Activated CD8-positive, alpha-beta memory T cell treated with anti-CD3 and anti-CD28 coated beads, Interleukin-2, amount 50 U/mL, for 4 hours (primary cell): ENCODE measurements around the gene SDHA.
A peak's percentile ranks its signal among the peaks of the same experiment; 100 is the strongest.

Source experiments
- DNase-seq: peaks from one replicate; pipeline ENCODE4 v3.0.0-alpha.2; 2020

The SDHA gene

DNA sequence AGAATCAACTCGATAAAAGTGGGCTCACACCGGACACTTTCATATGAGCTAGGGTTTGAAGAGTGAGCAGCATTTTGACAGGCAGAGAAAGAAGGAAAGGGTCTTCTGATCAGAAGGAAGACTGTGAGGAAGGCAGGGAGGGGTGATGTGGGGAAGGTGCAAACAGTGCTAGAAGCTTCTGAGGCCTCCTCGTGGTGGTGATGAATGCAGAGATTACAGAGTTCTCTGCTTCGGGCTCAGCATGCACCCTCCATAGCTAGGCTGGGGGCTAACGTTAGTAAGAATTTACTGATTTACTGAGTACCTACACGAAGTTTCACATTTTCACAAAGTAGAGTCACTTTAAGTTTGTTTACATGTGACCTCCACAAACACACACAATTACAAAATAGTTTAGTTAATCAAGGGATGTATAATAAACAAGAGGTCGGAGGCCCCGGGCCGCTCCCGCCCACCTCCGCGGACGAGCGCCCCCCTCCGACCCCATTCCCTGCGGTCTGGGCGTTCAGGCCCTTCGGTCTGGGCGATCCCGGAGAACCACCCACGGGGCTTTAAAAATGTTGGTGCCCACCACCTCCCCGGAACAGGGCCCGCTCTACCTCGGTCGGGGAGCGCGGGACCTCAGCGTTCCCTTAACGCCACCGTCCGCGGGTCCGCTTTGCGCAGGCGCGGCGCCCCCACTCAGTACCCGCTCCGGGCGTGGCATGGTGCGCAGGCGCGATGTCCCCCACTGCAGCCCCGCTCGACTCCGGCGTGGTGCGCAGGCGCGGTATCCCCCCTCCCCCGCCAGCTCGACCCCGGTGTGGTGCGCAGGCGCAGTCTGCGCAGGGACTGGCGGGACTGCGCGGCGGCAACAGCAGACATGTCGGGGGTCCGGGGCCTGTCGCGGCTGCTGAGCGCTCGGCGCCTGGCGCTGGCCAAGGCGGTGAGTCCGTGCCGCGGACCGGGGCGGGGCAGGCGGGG lies at the start of gene SDHA, which contains the start of gene CCDC127:
Gene SDHA (plus strand): TSS at position 827 of the 963 bp plus-strand sequence. CDS start 36 bp downstream, at position 863.
Gene CCDC127 (minus strand): TSS at position 660 of the 963 bp plus-strand sequence. CDS start 1,304 bp downstream, outside the sequence.
- peak; percentile 98 for DNase-seq

DNA sequence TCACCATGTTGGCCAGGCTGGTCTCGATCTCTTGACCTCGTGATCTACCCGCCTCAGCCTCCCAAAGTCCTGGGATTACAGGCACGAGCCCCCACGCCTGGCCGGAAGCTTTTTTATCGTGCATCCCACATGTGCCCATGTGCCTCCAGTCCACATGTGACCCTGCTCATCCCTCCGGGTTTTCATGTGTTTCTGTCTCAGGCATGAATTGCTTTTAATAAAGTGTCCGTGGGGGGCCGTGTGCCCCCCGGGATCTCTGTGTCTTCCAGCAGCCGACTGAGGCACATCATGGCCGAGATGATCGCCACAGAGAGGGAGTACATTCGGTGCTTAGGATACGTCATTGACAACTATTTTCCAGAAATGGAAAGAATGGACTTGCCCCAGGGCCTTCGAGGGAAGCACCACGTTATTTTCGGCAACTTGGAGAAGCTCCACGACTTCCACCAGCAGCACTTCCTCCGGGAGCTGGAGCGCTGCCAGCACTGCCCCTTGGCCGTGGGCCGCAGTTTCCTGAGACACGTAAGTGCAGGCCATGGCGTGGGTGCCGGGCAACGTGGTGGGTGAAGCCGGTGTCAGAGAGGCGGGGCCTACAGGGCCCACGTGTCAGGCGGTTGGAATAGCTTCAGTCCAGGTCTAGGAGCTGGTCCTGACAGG lies 48.9 kb upstream of the SDHA start:
- DNase-seq, result no peak

DNA sequence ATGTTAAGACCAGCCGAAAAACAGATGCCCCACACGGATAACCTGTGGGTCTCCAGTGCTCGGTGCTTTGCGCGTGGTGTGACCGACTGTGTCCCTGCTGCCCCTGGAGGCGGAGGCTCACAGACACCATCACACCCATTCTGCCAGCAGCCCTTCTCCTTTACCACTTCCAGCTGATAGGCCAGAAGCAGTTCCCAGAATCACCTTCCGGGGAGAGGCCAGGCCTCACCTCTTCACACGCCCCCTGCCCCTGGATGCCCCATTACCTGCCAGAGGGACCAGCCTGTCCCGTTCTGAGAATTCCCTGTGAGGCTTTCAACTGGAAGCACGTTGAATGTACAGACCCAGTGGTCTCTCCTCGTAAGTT lies 48.4 kb upstream of the SDHA start:
- DNase-seq, result no peak

DNA sequence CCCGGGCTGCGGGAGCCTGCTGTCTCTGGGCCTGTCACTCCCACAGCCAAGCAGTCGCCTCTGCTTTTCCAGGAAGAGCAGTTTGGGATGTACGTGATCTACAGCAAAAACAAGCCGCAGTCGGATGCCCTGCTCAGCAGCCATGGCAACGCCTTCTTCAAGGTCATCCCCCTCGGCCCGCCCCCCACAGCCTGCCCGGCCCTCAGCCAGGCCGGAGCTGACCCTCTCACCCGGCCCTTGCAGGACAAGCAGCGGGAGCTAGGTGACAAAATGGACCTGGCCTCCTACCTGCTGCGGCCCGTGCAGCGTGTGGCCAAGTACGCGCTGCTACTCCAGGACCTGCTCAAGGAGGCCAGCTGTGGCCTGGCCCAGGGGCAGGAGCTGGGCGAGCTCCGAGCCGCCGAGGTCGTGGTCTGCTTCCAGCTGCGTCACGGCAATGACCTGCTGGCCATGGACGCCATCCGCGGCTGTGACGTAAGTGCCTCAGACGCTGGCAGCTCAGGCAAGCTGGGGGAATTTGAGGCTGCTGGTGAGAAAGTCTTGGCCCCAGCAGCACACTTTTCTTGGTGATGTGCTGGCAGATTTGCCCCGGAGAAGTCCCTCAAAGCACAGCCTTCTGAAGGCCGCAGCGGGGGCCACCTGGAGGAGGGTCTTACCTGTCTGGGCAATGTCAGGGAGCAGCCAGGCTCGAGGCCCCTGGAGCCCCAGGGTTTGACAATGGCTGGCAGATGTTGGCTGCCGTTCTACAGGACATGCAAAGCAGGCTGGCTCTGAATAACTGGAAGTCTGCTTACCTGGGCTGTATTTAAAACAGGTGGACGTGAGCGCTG lies 46.9 kb upstream of the SDHA start:
- DNase-seq, result no peak

DNA sequence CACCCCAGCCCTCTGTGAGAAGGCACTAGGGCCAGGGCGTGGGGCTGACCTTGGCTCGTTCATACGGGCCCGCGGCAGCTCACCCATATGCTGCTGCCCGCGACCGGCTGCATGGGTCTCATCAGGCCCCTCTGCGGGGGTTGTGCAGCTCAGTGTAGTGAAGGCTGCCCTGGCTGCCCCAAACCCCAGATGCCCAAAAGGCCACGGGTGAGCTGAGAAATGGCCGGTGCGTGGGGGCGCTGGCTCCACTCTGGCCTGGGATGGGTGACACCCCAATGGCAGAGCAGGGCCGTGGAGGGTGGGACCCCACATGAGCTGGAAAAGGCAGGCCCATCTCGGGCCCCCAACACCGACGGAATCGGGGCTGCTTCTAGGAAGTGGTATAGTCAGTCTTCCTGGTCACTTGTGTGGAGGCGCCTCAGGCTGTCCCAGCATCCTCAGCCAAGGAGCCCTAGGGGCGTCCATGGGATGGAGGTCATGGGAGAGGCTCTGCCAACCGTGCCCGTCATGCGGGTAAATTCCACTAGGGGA lies 46.3 kb upstream of the SDHA start:
- DNase-seq, result no peak

DNA sequence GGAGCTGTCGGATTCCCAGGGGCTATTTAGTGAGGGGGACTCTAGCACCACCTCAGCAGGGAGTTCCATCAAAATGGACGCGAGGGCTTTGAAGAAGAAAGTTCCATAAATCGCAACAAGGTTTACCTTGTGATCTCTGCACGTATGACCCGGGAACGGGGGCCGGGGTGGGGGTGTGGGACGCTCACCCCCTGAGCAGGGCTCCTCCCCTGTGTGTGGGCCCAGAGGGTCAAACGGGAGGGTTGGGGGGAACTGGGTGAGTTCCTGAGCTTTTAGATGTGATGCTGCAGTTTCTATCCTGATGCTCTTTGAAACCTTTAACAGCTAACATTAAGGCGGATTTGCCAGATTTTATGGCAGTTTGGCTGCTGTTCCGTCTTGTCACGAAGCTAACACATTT lies 45.7 kb upstream of the SDHA start:
- no peak for DNase-seq

DNA sequence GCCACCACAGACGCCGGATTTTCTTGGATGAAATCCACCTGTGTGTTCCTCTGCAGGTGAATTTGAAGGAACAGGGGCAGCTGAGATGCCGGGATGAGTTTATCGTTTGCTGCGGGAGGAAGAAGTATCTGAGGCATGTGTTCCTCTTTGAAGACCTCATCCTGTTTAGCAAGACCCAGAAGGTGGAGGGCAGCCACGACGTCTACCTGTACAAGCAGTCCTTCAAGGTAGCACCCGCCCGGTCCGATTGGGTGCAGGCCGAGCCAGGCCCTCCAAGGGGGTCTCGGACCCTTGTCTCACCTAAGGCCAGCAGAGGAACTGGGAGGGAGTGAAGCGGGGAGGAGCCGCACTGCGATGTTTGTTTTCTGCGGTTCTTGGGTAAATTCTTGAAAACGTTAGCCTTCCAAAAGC lies 45.3 kb upstream of the SDHA start:
- DNase-seq, result no peak

DNA sequence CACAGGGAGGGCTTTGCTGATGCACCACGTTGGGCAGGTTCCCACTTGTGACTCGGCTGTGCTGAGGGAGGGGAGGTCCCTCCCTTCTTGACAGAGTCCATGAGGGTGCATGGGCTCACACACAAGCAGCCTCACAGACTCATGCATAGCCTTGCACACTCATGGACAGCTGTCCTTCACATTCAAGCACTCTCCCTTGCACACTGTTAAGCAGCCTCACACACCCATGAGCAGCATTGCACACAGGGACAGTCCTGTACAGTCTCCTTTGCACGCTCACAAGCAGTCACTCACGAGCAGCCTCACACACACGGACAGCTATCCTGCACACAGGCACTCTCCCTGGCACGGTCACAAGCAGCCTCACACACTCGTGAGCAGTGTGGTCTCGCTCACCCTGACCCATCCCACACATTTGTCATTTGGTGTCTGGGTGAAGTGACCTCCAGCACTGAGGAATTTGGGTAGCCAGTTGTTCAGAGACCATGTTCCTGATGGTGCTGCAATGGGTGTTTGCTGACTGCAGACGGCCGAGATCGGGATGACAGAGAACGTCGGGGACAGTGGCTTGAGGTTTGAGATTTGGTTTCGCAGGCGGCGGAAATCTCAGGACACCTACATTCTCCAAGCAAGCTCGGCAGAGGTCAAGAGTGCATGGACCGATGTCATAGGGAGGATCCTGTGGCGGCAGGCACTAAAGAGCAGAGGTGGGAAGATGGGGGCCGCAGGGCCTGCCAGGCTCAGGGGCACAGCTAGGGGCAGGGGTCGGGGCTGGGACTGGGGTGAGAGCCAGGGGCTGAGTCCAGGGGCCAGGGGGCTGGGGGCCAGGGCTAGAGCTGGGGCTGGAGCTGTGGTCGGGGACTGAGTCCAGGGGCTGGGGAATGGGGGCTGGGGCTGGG lies 44.5 kb upstream of the SDHA start:
- no peak for DNase-seq

DNA sequence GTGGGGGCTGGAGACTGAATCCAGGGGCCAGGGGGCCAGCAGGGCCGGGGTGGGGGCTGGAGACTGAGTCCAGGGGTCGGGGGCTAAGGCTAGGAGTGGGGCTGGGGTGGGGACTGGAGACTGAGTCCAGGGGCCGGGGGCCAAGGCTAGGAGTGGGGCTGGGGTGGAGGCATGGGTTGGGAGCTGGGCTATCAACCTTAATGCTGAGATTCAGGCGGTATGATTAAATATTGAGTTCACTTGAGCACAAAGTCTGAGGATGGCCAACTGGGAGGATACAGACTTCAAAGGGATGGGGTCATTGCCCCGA lies 43.9 kb upstream of the SDHA start:
- DNase-seq, result no peak

DNA sequence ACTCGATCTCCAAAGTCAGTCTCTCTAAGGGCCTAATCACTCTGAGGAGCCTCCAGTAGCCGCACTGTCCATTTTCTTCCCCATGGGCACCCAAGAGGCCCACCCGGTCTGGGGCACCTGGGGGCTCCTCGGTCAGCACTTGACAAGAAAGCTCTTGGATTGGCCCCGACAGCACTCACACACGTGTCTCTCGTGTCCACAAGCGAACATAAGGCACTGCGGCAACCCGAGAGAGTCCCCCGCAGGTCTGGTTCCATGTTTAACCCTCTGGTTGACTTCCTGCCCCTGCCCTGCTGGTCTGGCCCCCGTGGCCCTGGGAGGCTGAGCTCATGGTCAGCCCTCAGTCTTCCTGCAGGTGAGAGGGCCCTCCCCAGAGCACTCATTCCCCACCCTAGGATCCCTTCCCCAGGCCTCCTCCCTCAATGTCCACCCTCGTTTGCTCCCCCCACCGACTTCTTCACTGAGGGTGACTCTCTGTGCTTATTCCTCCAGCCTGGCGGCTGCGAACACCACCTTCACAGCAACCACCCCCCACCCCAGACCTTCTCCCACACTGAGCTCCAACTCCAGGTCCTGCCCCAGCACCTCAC lies 43.1 kb upstream of the SDHA start:
- DNase-seq, result no peak

DNA sequence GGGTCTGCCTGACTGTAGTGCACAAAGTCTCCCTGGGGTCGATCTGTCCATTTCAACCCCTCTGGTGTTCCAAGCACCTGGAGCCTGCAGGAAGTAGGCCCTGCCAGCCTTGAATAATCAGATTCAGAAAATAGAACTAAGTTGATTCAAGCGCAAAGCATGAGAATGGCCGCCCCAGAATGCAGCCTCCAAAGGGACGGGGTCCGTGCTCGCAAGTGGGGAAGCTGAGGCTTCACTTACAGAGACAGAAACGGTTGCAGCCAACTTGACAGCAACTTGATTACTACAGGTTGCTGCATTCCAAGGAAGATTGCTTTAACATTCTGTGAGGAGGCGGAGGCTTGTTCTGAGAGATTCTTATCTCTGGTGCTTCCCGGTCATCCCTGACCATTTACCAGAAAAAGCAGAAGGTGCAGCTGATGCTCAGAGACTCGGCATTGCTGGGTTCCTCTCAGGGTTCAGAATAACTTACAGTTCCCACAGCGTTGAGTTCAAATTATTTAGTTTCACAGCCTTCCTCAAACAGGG lies 41.8 kb upstream of the SDHA start:
- DNase-seq, result no peak

DNA sequence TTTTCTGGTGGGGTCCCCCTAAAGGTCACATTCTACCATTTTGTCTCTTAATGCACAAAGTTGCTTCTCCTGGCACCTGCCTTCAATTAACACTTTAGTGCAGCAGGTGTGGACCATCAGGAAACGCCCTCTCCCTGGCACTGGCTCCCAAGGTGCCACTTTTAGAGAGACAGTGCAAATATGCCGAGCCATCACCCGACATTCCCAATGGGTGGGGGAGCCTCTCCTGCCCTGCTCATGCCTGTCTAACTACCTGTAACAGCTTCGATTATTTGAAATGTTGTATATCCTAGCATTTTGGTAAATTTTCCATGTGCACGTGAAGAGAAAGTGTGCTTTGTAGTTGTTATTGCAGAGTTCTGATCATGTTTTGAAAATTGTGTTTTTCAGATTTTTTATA lies 40.0 kb upstream of the SDHA start:
- DNase-seq, result no peak

DNA sequence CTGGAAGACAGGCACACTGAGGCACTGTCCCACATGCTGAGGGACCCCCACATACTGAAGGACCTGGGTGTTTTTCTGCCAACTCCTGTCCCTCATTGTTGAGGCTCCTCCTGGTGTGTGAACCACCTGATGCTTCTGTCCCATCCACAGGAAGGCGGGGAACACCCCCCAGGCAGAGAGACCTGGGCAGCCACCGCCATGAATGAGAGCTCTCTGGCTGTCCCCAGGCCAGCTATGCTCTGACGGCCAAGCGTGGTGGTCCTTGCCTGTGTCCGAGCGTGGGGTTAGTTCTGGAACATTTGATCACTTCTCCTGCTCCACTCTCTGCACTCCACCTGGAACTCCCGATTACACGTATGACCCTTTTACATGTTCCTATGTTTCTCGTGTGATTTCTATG lies 38.7 kb upstream of the SDHA start:
- DNase-seq, result no peak

DNA sequence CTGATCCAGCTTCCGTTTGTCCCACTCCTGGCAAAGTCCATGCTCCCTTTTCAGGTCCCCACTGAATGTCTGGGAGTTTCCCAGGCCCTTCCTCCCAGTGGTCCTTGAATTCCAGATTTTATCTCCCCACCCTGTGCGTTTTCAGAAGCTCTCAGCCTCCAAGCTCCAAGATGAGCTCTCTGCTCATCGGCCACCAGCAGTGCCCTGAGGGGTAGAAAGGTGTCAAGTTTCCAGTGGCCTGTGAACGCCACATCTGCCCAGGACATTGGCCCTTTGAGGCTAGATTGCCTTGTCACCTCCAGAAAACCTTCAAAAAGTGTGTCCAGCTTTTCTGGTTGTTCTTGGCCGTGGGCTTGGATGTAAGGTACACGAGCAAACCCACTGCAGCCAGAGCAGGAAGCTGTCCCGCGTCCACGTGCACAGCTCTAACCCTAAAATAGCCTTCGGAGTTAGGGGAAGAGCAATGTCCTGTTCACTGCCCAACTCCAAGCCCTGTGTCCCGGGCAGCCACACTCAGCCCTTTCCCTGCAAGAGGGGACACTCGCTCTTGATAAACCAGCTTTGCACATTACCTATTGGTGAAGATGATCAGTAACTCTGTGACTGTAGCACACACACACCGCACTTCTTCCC lies 37.7 kb upstream of the SDHA start:
- DNase-seq, result no peak

DNA sequence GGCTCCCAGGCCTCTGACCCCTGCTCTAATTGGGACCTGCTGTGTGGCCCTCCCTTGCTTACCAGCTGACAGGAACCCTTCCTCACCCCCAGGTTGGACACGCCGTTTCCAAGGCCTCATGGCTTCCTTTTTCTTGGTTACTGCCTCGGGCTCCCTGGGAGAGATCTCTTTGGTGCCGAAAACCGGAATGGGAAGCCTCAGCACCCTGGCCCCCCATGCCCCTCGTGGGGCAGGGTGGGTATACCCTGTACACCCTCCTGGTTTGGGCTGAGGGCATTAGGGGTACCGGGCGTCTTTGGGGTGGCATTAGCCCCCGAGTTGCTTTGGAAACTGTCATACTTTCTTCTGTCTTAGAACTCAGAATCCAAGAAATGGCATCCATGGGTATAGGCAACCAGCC lies 37.0 kb upstream of the SDHA start:
- no peak for DNase-seq

DNA sequence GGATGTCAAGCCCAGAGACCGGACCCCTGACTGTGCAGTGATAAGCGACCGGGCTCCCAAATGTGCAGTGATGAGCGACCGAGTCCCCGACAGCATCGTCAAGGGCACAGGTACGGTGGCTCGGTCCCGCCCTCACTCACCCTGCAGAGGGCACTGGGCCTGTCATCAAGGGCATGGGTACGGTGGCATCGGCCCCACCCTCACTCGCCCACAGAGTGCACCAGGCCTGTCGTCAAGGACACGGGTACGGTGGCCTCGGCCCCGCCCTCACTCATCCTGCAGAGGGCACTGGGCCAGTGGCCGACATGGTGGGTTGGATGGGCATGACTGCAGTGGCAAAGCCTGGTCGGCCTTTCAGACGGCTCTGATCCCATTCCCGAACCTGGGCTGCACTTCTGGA lies 36.6 kb upstream of the SDHA start:
- DNase-seq, result no peak

DNA sequence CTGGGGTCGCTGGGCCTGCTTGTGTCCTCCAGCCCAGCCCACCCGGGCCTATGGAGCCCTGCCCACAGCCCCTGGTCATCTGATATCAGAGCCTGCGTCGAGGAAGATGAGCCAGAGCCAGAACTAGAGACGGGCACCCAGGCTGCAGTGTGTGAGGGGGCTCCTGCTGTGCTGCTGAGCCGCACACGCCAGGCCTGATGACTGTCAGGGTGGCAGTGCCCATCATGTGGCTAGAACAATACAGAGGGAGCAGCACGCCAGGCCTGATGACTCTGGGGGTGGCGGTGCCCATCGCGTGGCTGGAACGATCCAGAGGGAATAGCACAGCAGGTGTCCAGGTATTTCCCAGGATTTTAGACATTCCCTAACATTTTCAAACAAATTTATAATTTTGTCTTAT lies 36.0 kb upstream of the SDHA start:
- DNase-seq, result no peak

DNA sequence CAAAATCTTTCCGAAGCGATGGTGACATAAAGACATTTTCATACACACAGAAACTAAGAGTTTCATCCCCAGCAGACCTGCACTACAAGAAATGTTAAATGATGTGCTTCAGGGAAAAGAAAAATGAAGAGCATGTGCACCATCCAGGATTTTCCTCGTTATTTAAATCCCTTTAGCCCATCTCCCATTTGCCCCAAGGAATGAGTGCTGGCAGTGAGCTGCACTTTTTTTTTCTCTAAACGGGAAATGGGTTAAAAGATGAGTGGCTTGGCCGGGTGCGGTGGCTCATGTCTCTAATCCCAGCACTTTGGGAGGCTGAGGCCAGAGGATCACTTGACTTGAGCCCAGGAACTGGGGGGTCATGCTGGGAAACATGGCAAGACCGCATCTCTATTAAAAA lies 33.6 kb upstream of the SDHA start:
- no peak for DNase-seq

DNA sequence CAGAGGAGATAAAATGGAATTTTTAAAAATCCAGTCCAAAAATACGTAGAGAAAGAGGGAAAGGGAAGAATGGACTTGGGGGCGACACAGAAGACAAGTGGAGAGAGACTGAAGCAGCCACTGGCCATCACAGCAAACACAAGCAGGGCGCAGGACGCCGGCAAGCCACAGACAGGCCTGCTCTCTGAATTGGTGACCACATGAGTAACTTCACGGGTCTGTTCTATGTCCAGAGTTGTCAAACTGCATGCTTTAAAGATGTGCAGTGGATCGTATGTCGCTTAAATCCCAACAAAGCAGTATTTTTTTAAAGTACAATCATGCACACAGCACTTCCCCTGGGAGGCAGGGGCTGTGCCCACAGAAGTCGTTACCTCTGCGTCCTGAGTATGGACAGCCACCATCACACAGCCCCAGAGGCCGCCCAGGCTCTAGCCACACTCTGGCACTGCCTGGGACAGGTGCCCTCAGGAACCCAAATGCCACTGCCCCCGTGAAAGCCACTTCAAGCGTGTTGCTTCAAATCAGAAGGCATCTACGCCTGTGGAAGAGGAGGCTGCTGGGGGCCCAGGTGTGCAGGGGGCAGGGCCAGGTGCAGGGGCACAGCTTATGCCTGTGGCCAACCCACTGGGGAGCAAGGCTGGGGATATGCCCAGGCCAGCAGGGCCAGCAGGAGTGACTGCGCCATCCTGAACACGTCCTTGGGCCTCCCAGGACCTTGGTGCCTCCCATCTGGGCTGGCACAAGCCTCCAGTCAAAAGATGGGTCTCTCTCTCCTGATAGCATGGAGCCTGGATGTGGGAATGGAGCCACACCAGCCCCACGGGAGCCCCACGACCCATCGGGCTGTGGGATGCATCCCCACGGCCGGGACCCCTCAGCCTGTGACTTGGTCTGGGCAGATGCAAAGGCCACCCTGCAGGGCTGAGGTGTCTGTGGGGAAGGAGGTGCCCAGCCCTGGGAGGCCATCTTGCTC lies 32.7 kb upstream of the SDHA start:
- DNase-seq, result no peak
